ENCODE data around the gene PTPRJ. TPM values are rescaled to one million over a fixed set of nuclear protein-coding genes. Genes with fewer than 3 reads are reported as not detected.

The PTPRJ gene
- total and polyA plus RNA-seq, 9 of the 15 experiments (the other 6 are each of a cell fraction or from before 2014, with no cell fraction given), result 0.56 to 10.7 (median 4.8) TPM

GRCh38 chr11:47940904-47941649, 39.3 kb upstream of the PTPRJ start (continued):
- no peak for TF ChIP-seq ZBTB9 (CRISPR knock-in tag; IDR thresholded peaks at IDR 0.05)
- no peak for TF ChIP-seq IRF9 (tag; IDR thresholded peaks at IDR 0.05)
- no peak for TF ChIP-seq FOXA3 (CRISPR knock-in tag; conservative IDR thresholded peaks at IDR 0.05 in 1 of 2, IDR thresholded peaks at IDR 0.05 in 1 of 2)

- no peak overlapping the region for H3K4me2 ChIP-seq (ENCODE audit: insufficient read depth, low read length)
- no TSS peak for BruUV-seq (replicated peaks)
- H3K4me1 ChIP-seq (replicated peaks in 1 of 2; ENCODE audit: control insufficient read depth in 2 of 2, insufficient read depth in 2 of 2, low read length in 2 of 2), result peaks cover 34 to 42% of the 10 kb centered on the region in 2 experiments
- peak in 1 of 4 experiments; percentile 36 for DNase-seq (ENCODE audit: extremely low read depth in 1 of 4, low spot score in 3 of 4)
- in situ Hi-C loops (cut with MboI), result no loop called here
- H3K9ac ChIP-seq (ENCODE audit: insufficient read depth in 1 of 2, low read depth in 2 of 2, low read length in 2 of 2), result no peak overlapping the region; a peak in 1 of 4 replicates
- H3K27ac ChIP-seq (ENCODE audit: extremely low read depth, low read depth, low read length), result no peak overlapping the region
- intact Hi-C loops (cut with micrococcal nuclease), result no loop called here
- H2AFZ ChIP-seq (ENCODE audit: low read depth, low read length), result peak overlapping the region; percentile 43
- no peaks in the 10 kb centered on the region for H3K79me2 ChIP-seq (ENCODE audit: control insufficient read depth, insufficient read depth, low read length)
- ChIA-PET CTCF (ENCODE audit: low intra/inter-chr PET ratio) (no interaction called here), POLR2A (interaction anchor here (0.7 kb wide), 1 partner anchor 63 kb away, joined by 3 read pairs; no protein-coding TSS in a partner anchor)
- H3K4me3 ChIP-seq, result no peak overlapping the region
- no peaks in the 10 kb centered on the region for H3K9me1 ChIP-seq (ENCODE audit: control insufficient read depth, insufficient read depth, low read length)
- 55% methylated on average over 7 of the region's 7 CpGs for WGBS (ENCODE audit: insufficient coverage, low coverage, missing lambda C conversion rate)
- H3K36me3 ChIP-seq (ENCODE audit: control insufficient read depth, insufficient read depth, low read length), result no peaks in the 10 kb centered on the region
- H3K9me3 ChIP-seq (replicated peaks; ENCODE audit: control insufficient read depth, insufficient read depth, low read depth, low read length), result no peaks in the 10 kb centered on the region
- no peak for ATAC-seq
- H4K20me1 ChIP-seq (replicated peaks; ENCODE audit: control insufficient read depth, insufficient read depth, low read length), result no peaks in the 10 kb centered on the region
- H3K27me3 ChIP-seq (ENCODE audit: control insufficient read depth in 2 of 2, insufficient read depth in 2 of 2, low read length in 2 of 2), result no peaks in the 10 kb centered on the region
- FAIRE-seq, result no peak
- TF ChIP-seq MGA (IDR thresholded peaks at IDR 0.05), result no peak
These were observed 38.3 kb upstream of the PTPRJ start for GRCh38 chr11:47941907-47942558.

Data from K562 (cell line).